ENCODE results near the gene PLXNC1.

The PLXNC1 gene

DNA sequence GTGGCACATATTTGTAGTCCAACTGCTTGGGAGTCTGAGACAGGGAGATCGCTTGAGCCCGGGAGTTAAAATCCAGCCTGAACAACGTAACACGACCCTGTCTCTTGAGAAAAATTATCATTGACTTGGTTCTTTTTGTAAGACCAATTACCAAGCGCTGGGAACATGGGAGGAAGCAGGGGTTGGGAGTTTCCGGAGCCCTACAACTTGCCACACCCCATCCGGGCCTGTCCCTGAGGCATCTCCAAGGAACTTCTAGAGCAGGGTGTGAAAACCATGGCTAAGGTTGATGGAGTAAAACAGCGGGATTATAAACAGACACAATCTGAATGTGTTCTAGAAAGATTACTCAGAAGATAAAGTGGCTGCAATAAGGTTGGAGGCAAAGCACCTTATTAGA is 10.3 kb downstream of the PLXNC1 start:
- TF ChIP-seq, protein P1, sequence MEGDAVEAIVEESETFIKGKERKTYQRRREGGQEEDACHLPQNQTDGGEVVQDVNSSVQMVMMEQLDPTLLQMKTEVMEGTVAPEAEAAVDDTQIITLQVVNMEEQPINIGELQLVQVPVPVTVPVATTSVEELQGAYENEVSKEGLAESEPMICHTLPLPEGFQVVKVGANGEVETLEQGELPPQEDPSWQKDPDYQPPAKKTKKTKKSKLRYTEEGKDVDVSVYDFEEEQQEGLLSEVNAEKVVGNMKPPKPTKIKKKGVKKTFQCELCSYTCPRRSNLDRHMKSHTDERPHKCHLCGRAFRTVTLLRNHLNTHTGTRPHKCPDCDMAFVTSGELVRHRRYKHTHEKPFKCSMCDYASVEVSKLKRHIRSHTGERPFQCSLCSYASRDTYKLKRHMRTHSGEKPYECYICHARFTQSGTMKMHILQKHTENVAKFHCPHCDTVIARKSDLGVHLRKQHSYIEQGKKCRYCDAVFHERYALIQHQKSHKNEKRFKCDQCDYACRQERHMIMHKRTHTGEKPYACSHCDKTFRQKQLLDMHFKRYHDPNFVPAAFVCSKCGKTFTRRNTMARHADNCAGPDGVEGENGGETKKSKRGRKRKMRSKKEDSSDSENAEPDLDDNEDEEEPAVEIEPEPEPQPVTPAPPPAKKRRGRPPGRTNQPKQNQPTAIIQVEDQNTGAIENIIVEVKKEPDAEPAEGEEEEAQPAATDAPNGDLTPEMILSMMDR (conservative IDR thresholded peaks at IDR 0.05; ENCODE audit: low read depth, low read length) = no peak
- H3K9ac ChIP-seq = peak overlapping the region; percentile 29; the same call in 1 of the 2 replicates
- H3K4me2 ChIP-seq = peak overlapping the region; percentile 62
- no peaks in the 10 kb centered on the region for H3K36me3 ChIP-seq (ENCODE audit: insufficient read depth)
- H4K20me1 ChIP-seq (ENCODE audit: insufficient read depth) = no peaks in the 10 kb centered on the region
- no peak overlapping the region for H2AFZ ChIP-seq (ENCODE audit: low read depth)
- H3K4me3 ChIP-seq (IDR thresholded peaks at IDR 0.05; ENCODE audit: insufficient read depth, low read depth, low read length) = no peak overlapping the region
- no peaks in the 10 kb centered on the region for H3K27me3 ChIP-seq (ENCODE audit: insufficient read depth, low read depth)
- H3K79me2 ChIP-seq (ENCODE audit: insufficient read depth, low read depth) = 0 out of 2 replicates have a peak, but pooled peaks cover 14% of the 10 kb centered on the region
- peak overlapping the region; percentile 71 for H3K27ac ChIP-seq
- peaks cover 35% of the 10 kb centered on the region for H3K4me1 ChIP-seq (ENCODE audit: low read depth, poor library complexity, severe bottlenecking)

DNA sequence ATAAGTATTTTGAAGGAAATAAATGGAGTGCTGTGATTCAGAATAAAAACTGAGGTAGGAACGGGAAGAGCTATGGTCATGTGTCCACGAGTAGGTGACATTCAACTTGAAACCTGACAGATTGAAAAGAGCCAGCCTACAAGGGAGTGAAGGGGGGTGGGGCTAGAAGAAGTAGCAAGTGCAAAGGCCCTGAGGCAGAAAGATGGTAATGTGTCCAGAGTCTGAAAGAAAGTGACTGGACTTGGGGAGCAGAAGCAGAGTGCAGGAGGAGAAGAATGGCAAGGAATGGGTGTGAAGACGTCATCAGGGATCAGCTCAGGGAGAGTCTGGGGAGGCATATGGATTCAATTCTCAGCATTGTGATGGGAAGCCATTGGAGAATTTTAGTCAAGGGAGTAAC is 13.7 kb downstream of the PLXNC1 start:
- H3K27ac ChIP-seq = no peak overlapping the region
- H3K9ac ChIP-seq = no peak overlapping the region
- TF ChIP-seq, protein P1 (conservative IDR thresholded peaks at IDR 0.05; ENCODE audit: low read depth, low read length) = no peak
- no peak overlapping the region for H3K4me2 ChIP-seq
- H3K27me3 ChIP-seq (ENCODE audit: insufficient read depth, low read depth) = no peaks in the 10 kb centered on the region
- no peak overlapping the region for H3K4me3 ChIP-seq (IDR thresholded peaks at IDR 0.05; ENCODE audit: insufficient read depth, low read depth, low read length)
- H2AFZ ChIP-seq (ENCODE audit: low read depth) = no peak overlapping the region
- no peaks in the 10 kb centered on the region for H4K20me1 ChIP-seq (ENCODE audit: insufficient read depth)
- H3K79me2 ChIP-seq (ENCODE audit: insufficient read depth, low read depth) = 0 out of 2 replicates have a peak, but pooled peaks cover 14% of the 10 kb centered on the region
- H3K4me1 ChIP-seq (ENCODE audit: low read depth, poor library complexity, severe bottlenecking) = peaks cover 28% of the 10 kb centered on the region
- no peaks in the 10 kb centered on the region for H3K36me3 ChIP-seq (ENCODE audit: insufficient read depth)

DNA sequence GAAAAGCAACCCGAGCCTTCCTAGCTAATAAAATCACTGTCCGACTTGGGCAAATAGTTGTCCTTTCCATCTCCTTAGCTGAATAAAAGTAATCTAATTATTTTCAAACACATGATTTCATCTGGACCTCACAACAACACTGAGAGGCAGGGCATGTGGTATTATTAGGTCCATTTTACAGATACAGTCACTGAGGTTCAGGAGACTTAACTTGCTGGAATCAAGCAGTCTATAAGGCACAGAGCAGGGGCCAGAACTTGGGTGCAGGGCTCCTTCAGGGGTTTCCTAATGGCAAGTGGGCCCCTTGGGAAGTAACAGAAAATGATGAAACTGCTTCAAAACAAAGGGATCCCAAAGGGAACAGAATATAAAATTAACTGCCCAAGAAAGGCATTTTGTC is 15.5 kb downstream of the PLXNC1 start:
- Histone ChIP-seq H2AFZ (ENCODE audit: low read depth) (no peak overlapping the region), H3K36me3 (ENCODE audit: insufficient read depth) (no peaks in the 10 kb centered on the region), H3K79me2 (ENCODE audit: insufficient read depth, low read depth) (0 out of 2 replicates have a peak, but pooled peaks cover 14% of the 10 kb centered on the region), H3K4me2 (no peak overlapping the region), H3K4me3 (IDR thresholded peaks at IDR 0.05; ENCODE audit: insufficient read depth, low read depth, low read length) (no peak overlapping the region), H4K20me1 (ENCODE audit: insufficient read depth) (no peaks in the 10 kb centered on the region), H3K9ac (no peak overlapping the region), H3K27me3 (ENCODE audit: insufficient read depth, low read depth) (no peaks in the 10 kb centered on the region), H3K4me1 (ENCODE audit: low read depth, poor library complexity, severe bottlenecking) (peaks cover 17% of the 10 kb centered on the region), H3K27ac (no peak overlapping the region)
- TF ChIP-seq, protein P1 (conservative IDR thresholded peaks at IDR 0.05; ENCODE audit: low read depth, low read length) = no peak

DNA sequence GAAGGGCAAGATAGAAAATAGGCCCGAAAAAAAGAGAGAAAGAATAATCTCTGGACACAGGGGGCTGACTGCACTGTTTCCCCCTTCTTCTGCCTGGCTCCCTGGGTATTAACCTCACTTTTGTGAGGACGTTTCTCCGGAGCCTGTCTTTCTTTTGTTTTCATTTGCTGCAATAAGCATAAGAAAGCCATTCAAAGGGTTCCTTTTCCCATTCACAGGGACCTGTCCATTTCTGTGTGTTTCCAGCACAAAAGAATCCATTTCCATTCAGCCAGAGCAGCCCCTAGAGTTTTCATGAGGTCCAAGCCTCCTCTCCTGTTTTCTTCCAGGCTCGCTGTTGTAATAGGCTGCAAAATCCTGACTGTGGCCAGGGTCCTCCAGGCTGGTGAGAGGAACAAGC is 16.8 kb downstream of the PLXNC1 start:
- Histone ChIP-seq H3K36me3 (ENCODE audit: insufficient read depth) (no peaks in the 10 kb centered on the region), H3K4me3 (IDR thresholded peaks at IDR 0.05; ENCODE audit: insufficient read depth, low read depth, low read length) (no peak overlapping the region), H3K27me3 (ENCODE audit: insufficient read depth, low read depth) (no peaks in the 10 kb centered on the region), H3K27ac (no peak overlapping the region), H3K9ac (no peak overlapping the region), H3K4me2 (no peak overlapping the region), H3K4me1 (ENCODE audit: low read depth, poor library complexity, severe bottlenecking) (peaks cover 18% of the 10 kb centered on the region), H4K20me1 (ENCODE audit: insufficient read depth) (no peaks in the 10 kb centered on the region), H2AFZ (ENCODE audit: low read depth) (no peak overlapping the region), H3K79me2 (ENCODE audit: insufficient read depth, low read depth) (0 out of 2 replicates have a peak, but pooled peaks cover 10% of the 10 kb centered on the region)
- TF ChIP-seq, protein P1 (conservative IDR thresholded peaks at IDR 0.05; ENCODE audit: low read depth, low read length) = no peak
